GM19240 (cell line): ENCODE results near the gene CYP4F12.

Experiments
- DNase-seq: peaks from one replicate; pipeline ENCODE4 v3.0.0; 2011; ENCODE audit warnings: low spot score; ENCODE audit not compliant: insufficient read length

The CYP4F12 gene, protein sequence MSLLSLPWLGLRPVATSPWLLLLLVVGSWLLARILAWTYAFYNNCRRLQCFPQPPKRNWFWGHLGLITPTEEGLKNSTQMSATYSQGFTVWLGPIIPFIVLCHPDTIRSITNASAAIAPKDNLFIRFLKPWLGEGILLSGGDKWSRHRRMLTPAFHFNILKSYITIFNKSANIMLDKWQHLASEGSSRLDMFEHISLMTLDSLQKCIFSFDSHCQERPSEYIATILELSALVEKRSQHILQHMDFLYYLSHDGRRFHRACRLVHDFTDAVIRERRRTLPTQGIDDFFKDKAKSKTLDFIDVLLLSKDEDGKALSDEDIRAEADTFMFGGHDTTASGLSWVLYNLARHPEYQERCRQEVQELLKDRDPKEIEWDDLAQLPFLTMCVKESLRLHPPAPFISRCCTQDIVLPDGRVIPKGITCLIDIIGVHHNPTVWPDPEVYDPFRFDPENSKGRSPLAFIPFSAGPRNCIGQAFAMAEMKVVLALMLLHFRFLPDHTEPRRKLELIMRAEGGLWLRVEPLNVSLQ

DNA sequence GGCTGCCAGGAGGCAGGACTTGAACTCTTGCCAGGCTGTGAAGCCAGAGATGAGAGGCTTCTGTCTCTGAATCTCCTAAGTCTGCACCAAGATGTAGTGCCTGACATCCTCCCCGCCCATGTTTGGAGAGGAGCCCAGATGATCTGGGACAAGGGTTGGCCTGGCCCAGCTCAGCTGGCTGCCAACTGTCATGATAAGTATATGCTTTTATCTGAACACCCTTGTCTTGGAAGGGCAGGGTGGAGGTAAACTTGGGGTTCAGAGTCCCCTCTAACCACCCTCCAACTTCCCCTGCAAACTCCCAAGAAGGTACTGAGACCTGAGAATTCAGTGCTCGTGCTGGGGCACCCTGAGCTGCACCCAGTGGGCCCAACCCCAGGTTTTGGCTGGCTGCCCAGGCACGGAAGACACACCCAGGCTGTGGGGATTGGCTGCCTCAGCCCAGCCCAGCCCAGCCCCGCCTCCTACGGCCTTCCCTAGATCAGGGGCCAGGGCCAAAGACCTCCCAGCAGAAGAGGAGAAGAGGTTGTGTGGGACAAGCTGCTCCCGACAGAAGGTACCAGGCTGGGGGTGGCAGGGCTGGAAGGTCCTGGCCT is at the start of gene CYP4F12:
CYP4F12 (plus strand) TSS at position 508 of the 596 bp plus-strand sequence. CDS start 443 bp downstream, outside the sequence.
- no peak for DNase-seq

DNA sequence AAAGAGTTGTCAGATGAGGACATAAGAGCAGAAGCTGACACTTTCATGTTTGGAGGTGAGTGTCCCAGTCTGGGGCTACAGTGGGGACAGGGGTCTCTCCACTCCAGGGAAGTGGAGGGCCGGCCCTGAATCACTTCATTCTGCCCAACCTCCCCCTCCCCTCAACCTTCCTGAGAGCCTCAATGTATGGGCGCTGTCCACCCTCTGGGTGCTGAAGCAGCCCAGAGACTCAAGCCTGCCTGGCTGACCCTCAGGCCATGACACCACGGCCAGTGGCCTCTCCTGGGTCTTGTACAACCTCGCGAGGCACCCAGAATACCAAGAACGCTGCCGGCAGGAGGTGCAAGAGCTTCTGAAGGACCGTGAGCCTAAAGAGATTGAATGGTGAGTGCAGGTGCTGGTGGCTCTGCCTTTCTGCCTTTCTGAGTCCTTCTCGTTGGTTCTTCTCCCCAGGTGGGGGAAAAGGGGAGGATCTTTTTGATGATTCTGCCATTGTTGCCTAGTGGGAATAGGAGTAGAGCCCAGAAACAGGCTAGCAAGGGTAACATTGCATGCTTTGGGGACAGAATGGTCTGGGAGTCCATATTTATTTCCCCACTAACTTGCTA is 49.1 kb upstream of the CYP4F12 start:
- DNase-seq, result no peak

DNA sequence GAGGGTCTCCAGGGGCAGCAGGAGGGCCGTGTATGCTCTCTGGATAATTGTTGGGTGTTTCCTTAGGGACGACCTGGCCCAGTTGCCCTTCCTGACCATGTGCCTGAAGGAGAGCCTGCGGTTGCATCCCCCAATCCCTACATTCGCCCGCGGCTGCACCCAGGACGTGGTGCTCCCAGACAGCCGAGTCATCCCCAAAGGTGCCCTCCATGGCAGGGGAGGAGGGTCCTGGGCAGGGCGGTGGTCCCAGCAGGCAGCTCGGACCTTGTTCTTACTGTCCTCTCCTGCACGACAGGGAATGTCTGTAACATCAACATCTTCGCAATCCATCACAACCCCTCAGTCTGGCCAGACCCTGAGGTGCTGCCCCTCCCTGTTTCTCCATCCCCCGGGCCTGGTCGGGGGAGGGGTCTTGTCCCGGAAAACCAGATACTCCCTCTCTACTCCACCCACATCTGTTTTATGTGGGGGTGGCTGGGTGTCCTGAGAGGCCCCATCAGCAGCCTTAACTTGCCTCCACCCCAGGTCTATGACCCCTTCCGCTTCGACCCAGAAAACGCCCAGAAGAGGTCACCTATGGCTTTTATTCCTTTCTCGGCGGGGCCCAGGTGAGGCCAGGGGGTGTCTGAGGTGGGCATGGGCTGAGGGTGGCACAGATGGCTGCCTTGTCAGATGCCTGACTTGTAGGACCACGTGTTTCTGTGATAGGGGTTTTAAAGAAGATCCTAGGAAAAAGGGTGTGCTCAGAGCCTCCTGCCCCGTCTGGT is 44.5 kb upstream of the CYP4F12 start:
- DNase-seq, result no peak

DNA sequence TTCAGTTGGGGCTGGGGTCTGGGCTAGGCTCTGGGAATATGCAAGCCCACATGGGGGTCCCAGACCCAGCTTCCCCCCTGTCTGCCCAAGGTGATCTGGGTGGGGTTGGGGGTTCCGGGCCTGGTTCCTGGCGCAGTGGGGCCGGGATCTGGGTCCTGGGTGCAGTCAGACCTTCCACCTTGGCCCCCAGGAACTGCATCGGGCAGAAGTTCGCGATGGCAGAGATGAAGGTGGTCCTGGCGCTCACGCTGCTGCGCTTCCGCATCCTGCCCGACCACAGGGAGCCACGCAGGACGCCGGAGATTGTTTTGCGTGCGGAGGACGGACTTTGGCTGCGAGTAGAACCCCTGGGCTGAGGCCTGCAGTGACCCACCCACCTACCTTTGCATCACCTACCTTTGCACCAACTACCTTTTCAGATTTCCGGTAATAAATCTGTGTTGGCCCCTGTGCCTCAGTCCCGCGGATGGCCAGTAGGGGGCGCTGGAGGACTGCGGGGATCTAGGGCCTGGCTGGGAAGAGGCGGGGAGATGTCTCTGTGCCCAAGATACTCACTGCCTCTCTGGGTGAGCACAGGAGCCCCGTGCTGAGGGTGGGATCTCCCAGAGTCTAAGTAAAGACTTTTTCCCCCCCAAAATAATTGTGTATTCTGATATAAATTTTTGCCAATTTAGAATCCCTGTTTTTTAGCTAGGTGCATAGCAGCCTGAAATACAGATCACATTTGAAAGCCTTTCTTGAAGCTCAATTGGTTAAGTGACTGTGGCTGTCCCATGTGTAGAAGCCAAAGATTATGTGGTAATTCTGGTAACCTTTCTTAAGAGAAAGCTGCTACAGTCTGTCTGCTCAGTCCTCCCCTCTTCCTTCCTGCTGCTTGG is 43.6 kb upstream of the CYP4F12 start:
- peak; percentile 59 for DNase-seq

DNA sequence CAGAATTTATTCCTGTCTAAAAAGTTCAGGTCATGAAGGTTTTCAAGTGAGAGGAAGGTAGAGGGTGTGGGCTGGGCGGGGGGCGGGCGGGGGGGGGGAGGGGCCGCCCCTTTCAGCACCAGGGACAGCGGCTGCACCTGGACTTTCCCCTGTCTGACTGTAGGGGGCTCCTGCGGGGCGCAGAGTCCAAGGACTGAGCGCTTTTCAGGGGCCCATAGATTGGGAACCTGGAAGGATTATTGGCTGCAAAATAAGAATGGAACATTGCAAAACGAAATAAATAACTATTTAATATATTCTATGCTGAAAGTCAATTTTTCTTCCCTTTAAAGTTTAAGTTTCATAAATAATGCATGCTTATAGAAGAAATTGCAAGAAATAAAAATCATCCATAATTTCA is 41.1 kb upstream of the CYP4F12 start:
- DNase-seq, result no peak

DNA sequence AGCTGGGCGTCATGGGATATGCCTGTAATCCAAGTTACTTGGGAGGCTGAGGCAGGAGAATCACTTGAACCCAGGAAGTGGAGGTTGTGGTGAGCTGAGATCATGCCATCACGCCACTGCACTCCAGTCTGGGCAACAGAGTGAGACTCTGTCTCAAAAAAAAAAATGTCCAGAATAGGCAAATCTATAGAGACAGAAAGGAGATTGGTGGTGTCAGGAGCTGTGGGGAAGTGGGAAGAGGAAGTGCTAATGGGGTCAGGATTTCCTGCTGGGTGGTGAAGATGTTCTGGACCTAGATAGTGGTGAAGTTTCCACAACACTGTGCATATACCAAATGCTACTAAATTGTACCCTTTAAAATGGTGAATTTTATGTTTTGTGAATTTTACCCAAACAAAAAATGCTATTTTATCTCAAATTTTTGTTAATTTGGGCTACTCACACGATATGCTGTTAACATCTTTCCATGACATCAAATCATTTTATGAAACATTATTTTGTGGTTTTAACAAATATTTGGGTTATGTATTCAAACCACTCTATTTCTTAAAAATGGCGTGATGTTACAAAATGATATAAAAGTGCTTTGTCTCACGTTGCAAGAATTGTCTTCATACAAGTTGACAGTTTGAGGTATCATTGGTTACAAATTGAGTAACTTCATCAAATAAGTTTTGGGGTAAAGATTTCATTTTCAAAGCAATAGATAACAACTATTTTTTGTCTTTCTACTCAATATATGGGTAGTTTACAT is 39.6 kb upstream of the CYP4F12 start:
- no peak for DNase-seq

DNA sequence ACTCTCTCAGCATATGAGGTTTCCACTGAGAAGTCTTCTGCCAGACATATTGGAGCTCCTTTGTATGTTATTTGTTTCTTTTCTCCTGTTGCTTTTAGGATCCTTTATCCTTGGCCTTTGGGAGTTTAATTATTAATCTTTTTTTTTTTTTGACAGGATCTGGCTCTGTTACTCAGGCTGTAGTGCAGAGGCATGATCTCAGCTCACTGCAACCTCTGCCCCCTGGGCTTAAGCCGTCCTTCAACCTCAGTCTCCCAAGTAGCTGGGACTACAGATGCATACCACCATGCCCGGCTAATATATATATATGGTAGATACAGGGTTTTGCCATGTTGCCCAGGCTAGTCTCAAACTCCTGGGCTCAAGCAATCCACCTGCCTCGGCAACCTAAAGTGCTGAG is 38.8 kb upstream of the CYP4F12 start:
- DNase-seq, result no peak

DNA sequence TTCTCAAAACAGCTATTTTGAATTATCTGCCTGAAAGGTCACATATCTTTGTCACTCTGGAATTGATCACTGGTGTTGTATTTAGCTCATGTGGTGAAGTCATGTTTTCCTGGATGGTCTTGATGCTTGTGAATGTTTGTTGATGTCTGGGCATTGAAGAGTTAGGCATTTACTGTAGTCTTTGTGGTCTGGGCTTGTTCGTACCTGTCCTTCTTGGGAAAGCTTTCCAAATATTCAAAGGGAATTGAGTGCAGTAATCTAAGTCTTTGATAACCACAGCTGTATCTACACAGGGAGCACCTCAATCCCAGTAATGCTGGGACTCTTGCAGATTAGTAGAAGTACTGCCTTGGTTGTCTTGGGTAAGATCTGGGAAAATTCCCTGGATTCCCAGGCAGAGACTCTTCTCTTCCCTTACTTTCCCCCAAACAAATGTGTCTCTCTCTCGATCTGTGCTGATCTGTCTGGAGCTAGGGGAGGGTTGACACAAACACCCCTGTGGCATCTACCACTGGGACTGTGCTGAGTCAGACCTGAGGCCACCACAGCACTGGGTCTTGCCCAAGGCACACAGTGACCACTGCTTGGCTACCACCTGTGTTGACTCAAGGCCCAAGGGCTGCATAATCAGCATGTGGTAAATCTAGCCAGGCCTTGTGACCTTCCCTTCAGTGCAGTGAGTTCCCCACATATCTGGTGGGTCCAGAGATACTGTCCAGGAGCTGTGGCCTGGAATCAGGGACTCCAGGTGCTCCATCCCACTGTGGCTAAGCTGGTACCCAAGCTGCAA is 37.7 kb upstream of the CYP4F12 start:
- no peak for DNase-seq

DNA sequence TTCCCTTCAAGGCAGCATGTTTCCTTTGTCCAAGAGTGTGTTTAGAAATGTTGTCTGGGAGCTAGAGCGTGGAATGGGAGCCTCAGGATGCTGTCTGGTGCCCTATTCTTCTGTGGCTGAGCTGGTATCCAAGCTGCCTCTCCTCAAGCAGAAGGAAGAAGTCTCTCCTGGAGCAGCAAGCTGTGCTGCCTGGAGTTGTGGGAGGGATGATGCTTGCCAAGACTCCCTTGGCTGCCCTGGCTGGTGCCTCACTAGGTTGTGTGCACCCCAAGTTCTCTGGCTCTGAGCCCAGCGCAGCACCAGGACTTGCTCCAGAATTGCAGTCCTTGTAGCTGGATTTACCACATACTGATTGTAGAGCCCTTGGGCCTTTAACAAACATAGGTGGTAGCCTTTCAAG is 36.9 kb upstream of the CYP4F12 start:
- no peak for DNase-seq

DNA sequence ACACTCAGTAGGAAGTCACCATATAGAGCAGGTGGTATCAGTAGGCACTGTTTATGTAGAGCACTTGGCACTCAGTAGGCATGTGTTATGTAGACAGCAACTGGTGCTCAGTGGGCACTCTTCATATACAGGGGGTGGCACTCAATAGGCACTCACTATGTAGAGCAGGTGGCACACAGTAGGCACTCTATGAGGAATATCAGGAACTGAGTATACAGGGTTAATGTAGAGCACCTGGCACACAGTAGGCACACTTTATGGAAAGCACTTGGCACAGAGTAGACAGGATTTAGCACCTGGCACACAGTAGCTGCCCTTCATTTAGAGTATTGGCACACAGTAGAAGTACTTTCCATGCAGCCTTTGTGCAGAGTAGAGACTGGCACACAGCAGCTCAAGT is 33.3 kb upstream of the CYP4F12 start:
- DNase-seq, result no peak

DNA sequence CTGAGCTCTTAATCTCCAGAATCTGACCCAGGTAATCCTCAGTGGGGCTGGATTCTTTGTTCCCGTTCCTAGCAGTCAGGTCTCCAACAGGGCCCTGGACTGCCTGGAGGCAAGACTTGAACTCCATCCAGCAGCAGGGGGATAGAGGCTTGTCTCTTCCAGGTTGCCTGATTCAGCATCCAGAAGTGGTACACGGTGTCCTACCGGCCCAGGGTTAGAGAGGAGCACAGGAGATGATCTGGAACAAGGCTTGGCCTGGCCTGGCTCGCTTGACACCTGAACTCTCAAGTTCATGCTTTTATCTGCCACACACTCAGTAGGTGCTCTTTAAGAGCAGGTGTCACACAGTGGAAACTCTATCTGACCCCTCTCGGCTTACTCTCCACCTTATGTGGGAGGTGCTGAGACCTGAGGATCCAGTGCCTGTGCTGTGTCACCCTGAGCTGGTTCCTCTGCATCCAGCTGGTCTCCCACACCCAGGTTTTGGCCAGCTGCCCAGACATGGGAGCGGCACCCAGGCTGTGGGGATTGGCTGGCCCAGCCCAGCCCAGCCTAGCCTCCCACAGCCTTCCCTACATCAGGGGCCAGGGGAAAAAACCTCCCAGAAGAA is 32.5 kb upstream of the CYP4F12 start, which contains the start of gene CYP4F3:
CYP4F3 (plus strand) TSS at position 604 of the 610 bp plus-strand sequence. CDS start 519 bp downstream, outside the sequence.
- no peak for DNase-seq

DNA sequence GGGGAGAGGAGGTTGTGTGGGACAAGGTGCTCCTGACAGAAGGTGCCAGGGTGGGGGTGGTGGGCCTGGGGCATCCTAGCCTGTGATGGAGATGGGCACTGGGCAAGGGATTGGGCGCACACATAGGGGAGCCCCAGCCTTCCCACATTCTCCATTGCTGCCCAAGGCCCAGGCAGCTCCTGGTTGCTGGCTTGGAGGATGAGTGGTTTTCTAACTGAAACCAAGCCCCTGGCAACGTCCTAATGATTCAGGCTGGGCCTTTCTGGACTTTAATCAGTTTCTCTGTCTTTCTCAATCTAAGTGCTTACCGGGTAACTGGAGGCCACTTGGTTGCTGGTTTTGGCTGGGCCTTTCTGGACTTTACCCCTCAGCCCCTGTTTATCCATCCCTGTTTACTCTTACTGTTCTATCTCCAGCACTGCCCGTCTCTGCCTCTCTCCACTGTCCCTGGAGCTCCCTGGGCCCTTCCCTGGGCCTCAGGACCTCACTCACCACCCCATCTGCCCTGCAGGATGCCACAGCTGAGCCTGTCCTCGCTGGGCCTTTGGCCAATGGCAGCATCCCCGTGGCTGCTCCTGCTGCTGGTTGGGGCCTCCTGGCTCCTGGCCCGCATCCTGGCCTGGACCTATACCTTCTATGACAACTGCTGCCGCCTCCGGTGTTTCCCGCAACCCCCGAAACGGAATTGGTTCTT is 31.8 kb upstream of the CYP4F12 start:
- no peak for DNase-seq

DNA sequence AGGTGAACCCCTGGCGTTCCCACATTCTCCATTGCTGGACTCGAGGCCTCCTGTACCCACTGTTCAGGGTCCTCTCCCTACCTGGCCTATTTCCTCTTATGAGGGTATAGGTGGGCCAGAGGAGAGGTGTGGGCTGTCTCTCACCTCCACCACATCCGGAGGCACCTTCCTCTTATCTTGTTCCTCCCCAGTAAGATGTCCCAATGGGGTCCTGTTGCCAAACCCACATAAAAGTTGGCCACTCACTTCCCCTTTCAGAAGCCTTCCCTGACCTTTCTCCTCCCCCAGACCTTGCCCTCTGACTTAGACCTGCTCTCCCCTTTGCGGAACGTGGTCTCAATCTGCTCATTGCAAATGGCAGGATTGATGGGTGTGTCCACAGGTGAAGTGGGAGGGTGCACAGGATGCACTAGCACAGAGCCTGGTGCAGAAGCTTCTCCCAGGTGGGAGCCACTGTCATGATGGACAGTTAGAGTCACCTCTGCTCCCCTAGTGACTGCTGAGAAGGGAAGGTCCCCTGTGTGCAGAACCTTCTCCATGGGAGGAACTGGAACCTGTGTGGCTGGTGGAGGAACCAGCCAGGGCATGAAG is 30.9 kb upstream of the CYP4F12 start:
- no peak for DNase-seq

DNA sequence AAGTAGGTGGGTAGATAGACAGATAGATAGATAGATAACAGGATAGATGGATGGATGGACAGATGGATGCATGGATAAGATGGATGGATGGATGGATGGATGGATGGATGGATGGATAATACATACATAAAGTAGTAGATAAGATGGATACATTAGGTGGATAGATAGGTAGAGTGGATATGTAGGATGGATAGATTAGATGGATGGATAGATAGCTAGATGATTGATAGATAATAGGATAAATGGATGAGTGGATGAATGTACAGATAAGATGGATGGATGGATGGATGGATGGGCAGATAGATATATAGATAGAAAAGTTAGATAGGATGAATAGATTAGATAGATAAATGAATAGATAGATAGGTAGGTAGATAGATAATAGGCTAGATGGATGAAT is 30.1 kb upstream of the CYP4F12 start:
- no peak for DNase-seq

DNA sequence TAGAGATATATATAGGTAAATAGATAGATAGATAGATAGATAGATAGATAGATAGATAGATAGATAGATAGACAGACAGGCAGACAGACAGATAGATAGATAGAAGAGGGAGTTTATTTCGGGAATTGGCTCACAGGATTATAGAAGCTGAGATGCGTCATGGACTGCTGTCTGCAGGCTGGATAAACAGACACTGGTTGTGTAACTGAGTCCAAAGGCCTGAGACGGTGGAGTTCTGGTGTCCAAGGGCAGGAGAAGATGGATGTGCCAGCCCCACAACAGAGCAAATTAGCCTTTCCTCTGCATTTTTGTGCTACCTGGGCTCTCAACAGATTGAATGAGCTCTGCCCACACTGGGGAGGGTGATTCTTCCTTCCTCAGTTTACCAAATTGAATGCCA is 29.5 kb upstream of the CYP4F12 start:
- no peak for DNase-seq

DNA sequence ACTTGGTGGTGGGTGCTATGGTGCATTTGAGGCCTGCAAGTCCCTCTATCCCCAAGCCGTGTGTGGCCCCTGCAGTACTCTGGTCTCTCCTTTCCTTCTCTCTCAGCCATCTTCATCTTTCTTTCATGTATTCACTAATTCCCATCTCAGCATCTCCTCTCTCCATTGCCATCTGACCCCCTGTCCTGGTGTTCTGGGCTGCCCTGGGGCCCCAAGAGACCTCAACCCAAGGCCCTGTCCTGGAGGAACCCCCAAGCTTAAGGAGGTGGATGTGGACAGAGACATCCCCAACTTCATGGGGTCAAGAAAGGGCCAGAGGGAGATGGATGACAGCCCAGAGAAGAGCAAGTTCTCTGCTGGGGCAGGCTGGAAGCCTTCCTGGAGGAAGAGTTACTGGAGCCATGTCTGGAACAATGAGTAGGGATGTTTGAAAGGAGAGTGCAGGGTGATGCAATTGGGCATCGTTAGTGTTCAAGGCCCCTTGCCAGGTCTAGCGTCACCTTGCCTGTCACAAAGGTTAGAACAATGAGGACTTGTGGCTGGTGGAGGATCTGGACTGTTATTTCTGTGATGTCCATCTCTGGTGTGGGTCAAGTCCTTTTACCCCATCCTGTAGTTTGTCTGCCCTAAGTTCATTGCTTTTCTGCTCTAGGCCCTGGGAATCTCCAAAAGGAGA is 28.7 kb upstream of the CYP4F12 start:
- DNase-seq, result no peak

DNA sequence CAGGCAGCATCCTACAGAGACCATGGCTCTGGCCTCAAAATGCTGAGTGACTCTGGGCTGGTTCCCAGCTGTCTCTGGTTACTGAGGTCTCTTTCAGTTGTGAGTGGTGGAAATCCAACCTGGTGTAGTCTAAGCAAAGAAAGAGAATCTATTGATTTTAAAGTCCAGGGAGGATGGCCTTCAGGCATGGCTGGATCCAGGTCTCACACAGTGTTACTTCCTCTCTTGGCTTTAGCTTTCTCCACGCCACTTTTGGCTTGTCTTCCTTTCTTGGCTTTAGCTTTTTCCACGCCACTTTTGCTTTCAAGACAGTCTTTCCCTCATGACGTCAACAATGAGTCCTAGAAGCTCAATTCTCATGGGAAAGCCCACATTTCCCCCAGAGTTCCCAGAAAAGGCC is 28.1 kb upstream of the CYP4F12 start:
- no peak for DNase-seq
